ENCODE data around the gene ZNF710.

DNA sequence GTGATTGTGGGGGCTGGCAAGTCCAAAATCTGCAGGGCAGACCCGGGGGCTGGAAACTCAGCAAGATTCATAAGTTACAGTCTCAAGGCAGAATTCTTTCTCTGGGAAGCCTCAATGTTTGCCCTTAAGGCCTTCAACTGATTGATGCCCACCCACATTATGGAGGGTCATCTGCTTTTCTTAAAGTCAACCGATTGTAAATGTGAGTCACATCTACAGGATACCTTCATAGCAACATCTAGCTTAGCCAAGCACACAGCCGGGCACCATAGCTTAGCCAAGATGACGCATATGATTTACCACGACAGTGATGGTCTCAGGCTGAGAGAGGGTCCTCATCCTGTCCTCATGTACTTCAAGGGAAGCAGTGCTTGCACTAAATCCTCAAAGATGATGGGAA, 57.7 kb downstream of the ZNF710 start:
- TF ChIP-seq CHD2 (IDR thresholded peaks at IDR 0.05; ENCODE audit: low read length) (no peak), YY1 (IDR thresholded peaks at IDR 0.05; ENCODE audit: low read depth, low read length) (no peak), POLR2AphosphoS5 (IDR thresholded peaks at IDR 0.05; ENCODE audit: low read depth, low read length) (no peak)

Measured in H1 (cell line).